Activated CD8-positive, alpha-beta T cell treated with anti-CD3 and anti-CD28 coated beads for 36 hours (primary cell): Measurements from ENCODE around the gene GRK5. TPM values are rescaled to one million over a fixed set of nuclear protein-coding genes. Genes with fewer than 3 reads are reported as not detected.
A peak's percentile ranks its signal among the peaks of the same experiment; 100 is the strongest.

Experiments used
- ATAC-seq: fragments of 200-7000 bp; cut with Tn5 transposase; one replicate; pipeline ENCODE4 v1.10.0; 2021; ENCODE audit warnings: mild to moderate bottlenecking, moderate library complexity
- CTCF ChIA-PET: fragments of 350-600 bp; sonication (Branson Sonifier 250); formaldehyde crosslinking; loops from one replicate; lab custom pipeline; 2021; ENCODE audit warnings: antibody characterized with exemption; lab: Charles Lee
- POLR2A ChIA-PET: fragments of 350-600 bp; sonication (Branson Sonifier 250); formaldehyde crosslinking; loops from one replicate; lab custom pipeline; 2021; ENCODE audit warnings: antibody characterized with exemption; lab: Charles Lee
- DNase-seq: peaks from one replicate; pipeline ENCODE4 v3.0.0-alpha.2; 2020
- H3K27ac Mint-ChIP-seq: one replicate; pipeline ENCODE4 v1.8.0; 2021; ENCODE audit warnings: mild to moderate bottlenecking, mixed read lengths
- H3K27me3 Mint-ChIP-seq: one replicate; pipeline ENCODE4 v1.8.0; 2021; ENCODE audit warnings: mixed read lengths
- H3K36me3 Mint-ChIP-seq: one replicate; pipeline ENCODE4 v1.8.0; 2021; ENCODE audit warnings: low read depth, mixed read lengths
- H3K4me1 Mint-ChIP-seq: one replicate; pipeline ENCODE4 v1.8.0; 2021; ENCODE audit warnings: low read depth, mixed read lengths
- H3K4me3 Mint-ChIP-seq: one replicate; pipeline ENCODE4 v1.8.0; 2021; ENCODE audit warnings: mild to moderate bottlenecking, moderate library complexity, mixed read lengths
- H3K9me3 Mint-ChIP-seq: one replicate; pipeline ENCODE4 v1.8.0; 2021; ENCODE audit warnings: mixed read lengths
- intact Hi-C: fragments of 100-400 bp; cut with micrococcal nuclease; formaldehyde crosslinking; loops from one replicate; pipeline ENCODE4 v1.10.0; 2022
- total RNA-seq, 2 experiments: library from RNA; stranded (reverse); gene quantifications; one replicate each; pipeline ENCODE4 v1.2.3, GENCODE V29; 2021
- TF ChIP-seq, protein P1 (sequence below): fragments of 200-600 bp; IDR thresholded peaks from one replicate; pipeline ENCODE4 v1.8.0; 2022; ENCODE audit warnings: antibody characterized with exemption, mild to moderate bottlenecking

Gene GRK5
- total RNA-seq, 2 experiments from 2014 or later, result 14.8 to 15.6 TPM

DNA sequence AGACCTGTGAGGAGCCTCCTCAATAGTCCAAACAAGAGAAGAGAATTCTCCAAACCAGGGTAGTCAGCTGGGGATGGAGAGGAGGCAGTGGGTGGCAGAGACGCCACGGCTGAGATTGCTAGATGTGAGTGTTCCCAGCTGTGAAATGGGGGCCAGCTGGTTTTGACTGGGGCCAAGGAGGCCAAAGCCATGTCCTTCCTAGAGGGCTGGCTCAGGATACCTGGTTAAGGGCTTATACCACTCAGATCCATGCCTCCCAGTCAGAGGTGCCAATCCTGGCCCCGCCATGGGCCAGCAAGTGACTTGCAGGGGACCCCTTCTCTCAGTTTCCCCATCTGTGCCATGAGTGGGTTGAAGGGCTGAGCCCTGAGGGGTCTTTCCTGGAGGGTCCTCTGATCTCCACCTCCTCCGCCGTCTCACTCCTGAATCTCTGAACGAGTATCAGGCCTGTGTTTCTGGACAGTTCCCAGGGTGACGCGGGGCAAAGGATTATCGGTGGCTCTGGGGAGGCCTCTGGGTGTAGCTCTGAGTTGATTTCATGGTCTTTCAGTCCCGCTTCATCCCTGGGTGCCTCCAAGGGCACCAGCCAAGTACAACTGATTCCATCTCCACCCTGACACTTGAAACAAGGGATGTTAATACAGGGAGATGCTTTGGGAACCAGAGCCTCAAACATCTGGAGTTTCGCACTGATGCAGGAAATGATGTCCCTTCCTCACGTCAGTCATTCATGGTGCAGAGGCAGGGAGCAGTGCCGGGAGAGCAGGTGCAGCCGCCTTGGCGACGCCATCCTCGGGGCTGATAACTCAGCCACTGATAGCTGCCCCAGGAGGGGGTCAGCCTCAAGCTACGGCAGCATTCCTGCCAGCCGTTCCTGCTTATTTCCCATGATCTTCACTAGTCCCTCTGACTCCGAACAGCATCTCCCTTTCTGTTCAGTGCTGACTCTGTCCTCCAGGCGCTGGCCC is 208.4 kb downstream of the GRK5 start:
- no peaks in the 10 kb centered on the region for H3K4me1 Mint-ChIP-seq
- intact Hi-C loops, result loop anchor here (2.0 kb wide), 2 partner anchors 109 to 217 kb away; no protein-coding TSS in a partner anchor
- no peak for ATAC-seq
- no peaks in the 10 kb centered on the region for H3K27me3 Mint-ChIP-seq
- H3K36me3 Mint-ChIP-seq, result no peaks in the 10 kb centered on the region
- POLR2A ChIA-PET, result interaction anchor here (0.9 to 1.8 kb wide), 2 partner anchors 14 to 209 kb away, joined by 3 to 5 read pairs; no protein-coding TSS in a partner anchor
- no peak overlapping the region for H3K27ac Mint-ChIP-seq
- H3K9me3 Mint-ChIP-seq, result no peaks in the 10 kb centered on the region
- DNase-seq, result no peak
- TF ChIP-seq, protein P1, sequence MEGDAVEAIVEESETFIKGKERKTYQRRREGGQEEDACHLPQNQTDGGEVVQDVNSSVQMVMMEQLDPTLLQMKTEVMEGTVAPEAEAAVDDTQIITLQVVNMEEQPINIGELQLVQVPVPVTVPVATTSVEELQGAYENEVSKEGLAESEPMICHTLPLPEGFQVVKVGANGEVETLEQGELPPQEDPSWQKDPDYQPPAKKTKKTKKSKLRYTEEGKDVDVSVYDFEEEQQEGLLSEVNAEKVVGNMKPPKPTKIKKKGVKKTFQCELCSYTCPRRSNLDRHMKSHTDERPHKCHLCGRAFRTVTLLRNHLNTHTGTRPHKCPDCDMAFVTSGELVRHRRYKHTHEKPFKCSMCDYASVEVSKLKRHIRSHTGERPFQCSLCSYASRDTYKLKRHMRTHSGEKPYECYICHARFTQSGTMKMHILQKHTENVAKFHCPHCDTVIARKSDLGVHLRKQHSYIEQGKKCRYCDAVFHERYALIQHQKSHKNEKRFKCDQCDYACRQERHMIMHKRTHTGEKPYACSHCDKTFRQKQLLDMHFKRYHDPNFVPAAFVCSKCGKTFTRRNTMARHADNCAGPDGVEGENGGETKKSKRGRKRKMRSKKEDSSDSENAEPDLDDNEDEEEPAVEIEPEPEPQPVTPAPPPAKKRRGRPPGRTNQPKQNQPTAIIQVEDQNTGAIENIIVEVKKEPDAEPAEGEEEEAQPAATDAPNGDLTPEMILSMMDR, result no peak
- H3K4me3 Mint-ChIP-seq, result no peak overlapping the region
- CTCF ChIA-PET, result interaction anchor here (0.6 to 3.3 kb wide), 13 partner anchors 8 to 226 kb away, joined by 3 to 20 read pairs (median 4); partner anchors contain the start of gene GRK5

DNA sequence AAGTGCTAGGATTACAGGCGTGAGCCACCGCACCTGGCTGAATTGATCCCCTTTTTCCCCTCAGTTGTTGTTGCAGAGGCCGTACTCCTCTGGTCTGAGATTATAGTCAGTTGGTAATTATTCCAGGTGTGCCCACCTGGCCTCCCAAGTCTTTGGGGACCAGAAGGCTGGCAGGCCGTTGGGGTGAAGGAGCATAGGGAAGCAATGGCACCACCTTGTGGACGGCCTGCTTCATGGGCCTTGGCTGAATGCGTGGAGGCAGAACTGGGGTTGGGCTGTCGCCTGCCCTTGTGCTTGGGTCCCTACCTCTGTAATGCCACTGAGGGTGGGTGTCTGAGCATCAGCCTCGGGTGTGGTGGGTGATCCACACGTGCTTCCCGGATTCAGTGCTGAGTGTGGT is 209.5 kb downstream of the GRK5 start:
- Mint-ChIP-seq H3K36me3 (no peaks in the 10 kb centered on the region), H3K9me3 (no peaks in the 10 kb centered on the region), H3K4me3 (no peak overlapping the region), H3K27me3 (no peaks in the 10 kb centered on the region), H3K4me1 (no peaks in the 10 kb centered on the region), H3K27ac (no peak overlapping the region)
- TF ChIP-seq, protein P1, result peak; percentile 82
- peak; percentile 85 for DNase-seq
- ChIA-PET POLR2A (interaction anchor here (0.9 to 1.8 kb wide), 2 partner anchors 13 to 210 kb away, joined by 3 to 5 read pairs; no protein-coding TSS in a partner anchor), CTCF (interaction anchor here (1.0 to 3.3 kb wide), 10 partner anchors 8 to 222 kb away, joined by 3 to 39 read pairs (median 5); partner anchors contain the start of gene GRK5)
- peak; percentile 89 for ATAC-seq
- intact Hi-C loops, result loop anchor here (2.0 kb wide), 2 partner anchors 110 to 218 kb away; no protein-coding TSS in a partner anchor

DNA sequence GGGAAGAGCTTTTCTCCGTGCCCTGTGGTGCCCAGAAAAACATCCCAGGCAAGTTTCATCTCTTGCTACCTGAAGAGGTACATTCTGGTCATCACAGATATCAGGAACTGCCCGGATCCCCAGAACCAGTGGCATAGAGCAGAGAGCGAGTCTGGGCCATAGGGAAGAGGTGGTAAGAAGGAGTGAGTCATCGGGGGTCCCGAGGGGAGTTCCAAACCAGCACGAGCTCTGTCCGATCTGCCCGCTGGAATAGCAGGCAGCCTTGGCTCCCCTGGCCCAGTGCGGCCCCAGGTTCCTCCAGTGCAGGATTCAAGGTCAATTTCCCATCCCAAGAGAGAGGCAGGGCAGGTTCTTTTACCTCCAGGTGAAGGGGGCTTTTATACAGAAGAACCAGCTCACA is 210.5 kb downstream of the GRK5 start:
- Mint-ChIP-seq H3K36me3 (no peaks in the 10 kb centered on the region), H3K9me3 (no peaks in the 10 kb centered on the region), H3K4me1 (no peaks in the 10 kb centered on the region), H3K27ac (no peak overlapping the region), H3K27me3 (no peaks in the 10 kb centered on the region), H3K4me3 (no peak overlapping the region)
- intact Hi-C loops, result loop anchor here (2.0 kb wide), 2 partner anchors 111 to 219 kb away; no protein-coding TSS in a partner anchor
- TF ChIP-seq, protein P1, result no peak
- ATAC-seq, result no peak
- DNase-seq, result no peak
- CTCF ChIA-PET, result interaction anchor here (0.5 to 5.9 kb wide), 13 partner anchors 9 to 378 kb away, joined by 3 to 49 read pairs (median 4); partner anchors contain the start of gene GRK5
- POLR2A ChIA-PET, result interaction anchor here (0.9 to 1.6 kb wide), 3 partner anchors 149 to 211 kb away, joined by 3 to 5 read pairs (median 4); partner anchors contain the start of gene GRK5

DNA sequence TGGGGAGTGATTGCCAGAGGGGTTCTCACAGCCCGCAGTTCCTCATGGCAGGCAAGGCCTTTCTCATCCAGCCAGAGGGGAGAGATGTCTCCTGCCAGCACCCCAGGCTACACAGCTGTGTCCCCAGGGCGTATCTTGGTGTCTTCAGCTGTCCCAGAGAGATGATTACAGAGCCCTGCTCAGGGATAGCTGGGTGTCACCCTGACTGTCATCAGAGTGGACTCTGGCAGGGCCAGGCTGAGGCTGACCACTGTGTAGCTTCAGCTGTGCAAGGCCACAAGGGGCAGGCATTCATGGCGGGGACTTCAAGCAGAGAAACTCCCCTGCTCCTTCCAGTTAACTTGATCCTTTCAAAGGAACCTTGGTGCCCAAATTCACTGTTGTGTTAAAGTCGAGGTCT is 211.0 kb downstream of the GRK5 start:
- Mint-ChIP-seq H3K27ac (no peak overlapping the region), H3K4me3 (no peak overlapping the region), H3K27me3 (no peaks in the 10 kb centered on the region), H3K4me1 (no peaks in the 10 kb centered on the region), H3K9me3 (no peaks in the 10 kb centered on the region), H3K36me3 (no peaks in the 10 kb centered on the region)
- TF ChIP-seq, protein P1, result no peak
- ATAC-seq, result no peak
- intact Hi-C loops, result no loop called here
- CTCF ChIA-PET, result interaction anchor here (0.5 to 5.9 kb wide), 13 partner anchors 10 to 379 kb away, joined by 3 to 49 read pairs (median 4); partner anchors contain the start of gene GRK5
- POLR2A ChIA-PET, result interaction anchor here (0.9 to 1.6 kb wide), 3 partner anchors 150 to 212 kb away, joined by 3 to 5 read pairs (median 4); partner anchors contain the start of gene GRK5
- no peak for DNase-seq
